NT2/D1 (cell line): Measurements from ENCODE around the gene ZNF366.
A peak's percentile ranks its signal among the peaks of the same experiment; 100 is the strongest.

ENCODE experiments used
- DNase-seq: peaks from one replicate; pipeline ENCODE4 v3.0.0-alpha.2; 2011; ENCODE audit warnings: low read depth, low spot score
- H3K27me3 ChIP-seq: 2 replicates; pipeline ENCODE4 v1.6.0; 2011; ENCODE audit warnings: mild to moderate bottlenecking; ENCODE audit not compliant: insufficient read length, insufficient read depth
- H3K36me3 ChIP-seq: 2 replicates; pipeline ENCODE4 v1.6.1; 2011; ENCODE audit warnings: mild to moderate bottlenecking, low read length, mixed read lengths; ENCODE audit not compliant: insufficient read depth, insufficient read length
- H3K4me1 ChIP-seq: 2 replicates; pipeline ENCODE4 v1.5.1; 2011; ENCODE audit not compliant: insufficient read depth, insufficient read length
- H3K4me3 ChIP-seq: 2 replicates; pipeline ENCODE4 v1.5.1; 2011; ENCODE audit warnings: low read depth; ENCODE audit not compliant: insufficient read length
- H3K9ac ChIP-seq: 2 replicates; pipeline ENCODE4 v1.6.0; 2011; ENCODE audit warnings: low read depth; ENCODE audit not compliant: insufficient read length
- H3K9me3 ChIP-seq: 2 replicates; pipeline ENCODE4 v1.5.1; 2011; ENCODE audit warnings: mild to moderate bottlenecking, low read length; ENCODE audit not compliant: insufficient read depth
- SUZ12 ChIP-seq: IDR thresholded peaks from 2 replicates; pipeline ENCODE4 v1.6.1; 2011; ENCODE audit not compliant: insufficient read length, insufficient read depth; ENCODE audit errors: extremely low read depth
- YY1 ChIP-seq: IDR thresholded peaks from 2 replicates; pipeline ENCODE4 v1.6.1; 2011; ENCODE audit not compliant: insufficient read length, insufficient read depth
- ZNF274 ChIP-seq: IDR thresholded peaks from 2 replicates; pipeline ENCODE4 v1.6.1; 2011; ENCODE audit warnings: mild to moderate bottlenecking, low read depth, low read length

The ZNF366 gene

DNA sequence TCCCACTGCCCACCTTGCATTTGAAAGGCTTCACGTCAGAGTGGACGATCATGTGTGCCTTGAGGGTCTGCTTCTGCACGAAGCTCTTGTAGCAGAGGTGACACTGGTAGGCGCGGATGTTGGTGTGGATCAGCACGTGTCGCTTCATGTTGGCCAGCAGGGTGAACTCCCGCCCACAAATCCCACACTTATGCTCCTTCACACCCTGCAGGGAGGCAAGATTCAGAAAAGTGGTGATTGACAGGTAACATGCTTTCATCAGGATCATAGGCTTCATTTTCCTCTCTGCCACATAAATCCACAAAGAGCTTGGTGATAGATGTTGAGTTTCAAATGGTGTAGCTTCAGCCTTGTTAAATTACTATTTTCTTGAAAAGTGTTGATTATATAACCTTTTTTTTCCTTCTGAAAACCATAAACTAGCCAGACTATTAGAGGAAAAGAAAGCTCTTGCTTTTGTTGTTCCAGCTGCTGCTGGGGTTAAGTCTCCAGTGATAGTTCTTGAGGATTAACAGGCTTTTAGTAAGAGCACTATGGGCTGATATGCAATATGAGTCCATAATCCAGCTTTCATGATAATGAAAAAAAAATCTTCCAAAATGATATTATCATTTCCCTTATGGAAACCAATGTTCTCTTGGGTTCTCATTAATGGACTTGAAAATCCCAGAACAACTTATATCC, 50.7 kb downstream of the ZNF366 start:
- DNase-seq, result no peak
- H3K27me3 ChIP-seq, result no peaks in the 10 kb centered on the region
- H3K9ac ChIP-seq, result no peak overlapping the region
- peaks cover 3% of the 10 kb centered on the region for H3K4me1 ChIP-seq
- H3K9me3 ChIP-seq, result no peaks in the 10 kb centered on the region
- H3K36me3 ChIP-seq, result no peaks in the 10 kb centered on the region
- no peak overlapping the region for H3K4me3 ChIP-seq
- TF ChIP-seq SUZ12 (no peak), ZNF274 (no peak), YY1 (no peak)

DNA sequence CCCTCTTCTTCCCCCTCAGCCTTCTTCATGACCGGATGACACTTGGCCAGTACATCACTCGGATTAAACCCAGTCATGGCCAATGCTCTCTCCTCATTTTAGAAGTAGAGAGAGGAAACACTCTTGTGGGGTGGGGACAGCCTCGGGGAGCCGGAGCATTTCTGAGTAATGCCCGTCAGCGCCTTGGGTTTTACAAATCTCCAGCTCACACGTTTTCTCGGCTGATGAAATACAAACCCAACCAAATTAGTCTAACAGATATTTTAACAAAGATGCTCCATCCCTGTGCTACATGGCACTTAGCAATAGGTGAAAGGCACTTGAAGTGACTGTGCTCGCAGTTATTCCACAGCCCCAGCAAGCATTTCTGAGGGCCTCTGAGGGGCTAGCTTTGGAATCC, 51.7 kb downstream of the ZNF366 start:
- TF ChIP-seq SUZ12 (no peak), ZNF274 (no peak), YY1 (no peak)
- Histone ChIP-seq H3K27me3 (no peaks in the 10 kb centered on the region), H3K9ac (no peak overlapping the region), H3K4me1 (peaks cover 3% of the 10 kb centered on the region), H3K9me3 (no peaks in the 10 kb centered on the region), H3K36me3 (no peaks in the 10 kb centered on the region), H3K4me3 (no peak overlapping the region)
- DNase-seq, result no peak

DNA sequence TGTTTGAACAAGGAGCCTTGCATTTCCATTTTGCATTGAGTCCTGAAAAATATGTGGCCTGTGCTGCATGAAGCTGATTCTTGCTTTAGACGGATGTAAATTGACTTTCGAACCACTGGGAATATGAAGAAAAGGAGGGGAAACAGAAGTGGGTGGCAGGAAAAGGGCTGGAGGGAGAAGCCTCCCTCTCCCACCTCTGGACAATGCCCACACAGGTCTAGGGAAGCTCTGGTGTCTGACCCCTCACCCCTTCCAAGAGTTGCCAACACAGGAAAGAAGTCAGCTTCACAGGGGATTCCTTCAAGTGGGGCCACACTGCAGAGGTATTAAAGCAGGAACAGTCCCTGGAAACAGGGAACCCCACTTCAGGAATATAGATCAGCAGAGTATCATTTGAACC, 52.2 kb downstream of the ZNF366 start:
- DNase-seq, result no peak
- TF ChIP-seq SUZ12 (no peak), YY1 (no peak), ZNF274 (no peak)
- Histone ChIP-seq H3K9ac (no peak overlapping the region), H3K4me1 (peaks cover 3% of the 10 kb centered on the region), H3K36me3 (no peaks in the 10 kb centered on the region), H3K4me3 (no peak overlapping the region), H3K27me3 (no peaks in the 10 kb centered on the region), H3K9me3 (no peaks in the 10 kb centered on the region)

DNA sequence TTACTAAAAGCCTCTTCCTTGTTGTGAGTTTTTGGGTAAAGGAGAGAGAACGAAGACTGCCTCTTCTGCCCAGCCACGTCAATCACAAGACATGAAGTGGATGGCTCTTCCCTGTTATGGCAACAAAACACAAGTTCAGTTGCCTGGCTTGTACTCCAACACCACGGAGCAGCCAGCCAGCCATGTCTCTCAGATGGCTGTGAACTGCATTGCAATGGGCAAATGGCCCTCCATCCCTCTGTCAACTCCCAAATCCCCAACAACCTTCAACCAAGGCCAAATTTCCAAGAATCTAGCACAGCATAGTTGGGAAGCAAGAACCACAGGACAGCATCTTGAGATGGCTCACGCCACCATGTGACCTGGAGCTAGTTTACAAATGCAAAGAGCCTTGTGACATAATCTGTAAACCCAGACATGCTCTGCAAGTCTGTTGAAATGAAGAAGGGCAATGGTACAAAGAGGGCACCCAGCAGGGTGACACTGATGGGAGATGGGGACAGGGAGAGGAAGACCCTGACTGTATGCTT, 53.9 kb downstream of the ZNF366 start:
- no peak overlapping the region for H3K4me3 ChIP-seq
- TF ChIP-seq ZNF274 (no peak), YY1 (no peak), SUZ12 (no peak)
- no peak overlapping the region for H3K9ac ChIP-seq
- no peaks in the 10 kb centered on the region for H3K27me3 ChIP-seq
- DNase-seq, result no peak
- no peaks in the 10 kb centered on the region for H3K36me3 ChIP-seq
- H3K9me3 ChIP-seq, result no peaks in the 10 kb centered on the region
- peaks cover 3% of the 10 kb centered on the region for H3K4me1 ChIP-seq

DNA sequence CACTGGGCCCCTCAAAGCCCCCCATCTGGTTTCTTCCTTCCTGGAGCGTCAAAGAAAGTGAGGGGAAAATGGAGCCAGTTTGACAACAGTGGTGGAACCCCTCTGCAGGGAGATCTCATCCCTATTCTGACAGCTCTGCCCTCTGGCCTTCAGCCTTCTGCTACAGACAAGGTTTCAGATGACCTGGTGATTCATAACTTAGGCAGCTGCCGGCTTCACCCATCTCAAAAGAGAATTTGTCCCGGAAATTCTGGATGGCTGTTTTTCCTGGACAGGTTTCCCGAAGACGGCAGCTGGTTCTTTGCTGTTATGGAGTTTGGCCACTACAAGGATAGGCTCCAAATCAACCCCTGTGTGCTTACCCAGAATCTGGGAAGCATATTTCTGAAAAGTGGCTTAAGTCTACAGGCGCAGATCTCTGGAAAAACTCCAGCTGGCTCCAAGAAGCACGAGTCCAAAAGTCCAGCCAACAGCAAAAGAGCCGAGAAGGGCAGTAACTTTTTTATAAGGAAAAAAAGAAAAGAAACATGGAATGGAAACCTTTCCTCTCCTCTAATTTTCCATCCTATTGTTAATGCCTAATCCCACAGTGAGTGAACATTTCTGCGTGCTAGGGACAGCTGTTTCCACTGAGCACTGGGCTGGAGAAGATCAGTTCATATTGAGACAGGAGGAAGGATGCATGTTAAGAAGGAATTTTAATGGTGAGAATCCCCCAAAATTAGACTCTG, 54.5 kb downstream of the ZNF366 start:
- DNase-seq, result no peak
- TF ChIP-seq SUZ12 (no peak), ZNF274 (no peak), YY1 (no peak)
- no peaks in the 10 kb centered on the region for H3K27me3 ChIP-seq
- no peaks in the 10 kb centered on the region for H3K9me3 ChIP-seq
- no peaks in the 10 kb centered on the region for H3K36me3 ChIP-seq
- no peak overlapping the region for H3K9ac ChIP-seq
- peaks cover 3% of the 10 kb centered on the region for H3K4me1 ChIP-seq
- H3K4me3 ChIP-seq, result no peak overlapping the region

DNA sequence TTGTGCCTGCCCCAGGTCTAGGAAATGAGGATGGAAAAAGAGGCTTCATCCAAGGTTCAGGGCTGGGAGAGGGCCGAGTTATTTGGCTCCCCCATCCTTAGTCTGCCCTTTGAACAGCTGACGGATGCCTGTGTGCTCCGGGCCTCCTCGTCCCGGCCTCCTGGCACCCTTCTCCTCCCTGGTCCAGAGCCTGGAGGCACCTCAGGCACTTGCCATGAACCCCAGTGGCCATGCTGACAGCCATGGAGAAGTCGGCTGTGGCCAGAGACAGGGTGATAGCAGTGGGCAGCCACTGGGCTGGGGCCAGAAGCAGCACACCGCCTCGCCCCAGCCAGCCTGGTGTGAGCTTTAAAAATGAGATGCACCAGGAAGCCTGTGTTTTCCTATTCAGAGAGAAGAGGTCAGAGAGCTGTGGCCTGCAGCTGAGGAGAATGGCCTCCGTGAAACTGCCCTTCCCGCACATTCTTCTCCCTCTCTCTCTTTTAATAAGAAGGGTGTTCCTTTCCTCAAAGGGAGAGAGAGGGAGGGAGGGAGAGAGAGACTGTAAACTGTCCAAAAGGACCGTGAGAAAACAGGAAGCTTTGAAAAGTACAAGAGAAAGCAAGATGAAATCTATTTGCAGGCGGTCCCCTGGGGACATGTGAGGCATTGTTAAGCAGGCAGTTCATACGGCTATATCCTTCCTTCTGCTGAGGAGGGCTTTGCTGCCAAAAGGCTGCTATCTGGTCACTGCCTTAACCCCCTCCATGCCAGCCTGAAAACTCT, 55.3 kb downstream of the ZNF366 start:
- H3K4me1 ChIP-seq, result peaks cover 3% of the 10 kb centered on the region
- H3K4me3 ChIP-seq, result no peak overlapping the region
- H3K27me3 ChIP-seq, result no peaks in the 10 kb centered on the region
- no peak overlapping the region for H3K9ac ChIP-seq
- peak; percentile 16 for DNase-seq
- no peaks in the 10 kb centered on the region for H3K36me3 ChIP-seq
- no peaks in the 10 kb centered on the region for H3K9me3 ChIP-seq
- TF ChIP-seq ZNF274 (no peak), SUZ12 (no peak), YY1 (no peak)

DNA sequence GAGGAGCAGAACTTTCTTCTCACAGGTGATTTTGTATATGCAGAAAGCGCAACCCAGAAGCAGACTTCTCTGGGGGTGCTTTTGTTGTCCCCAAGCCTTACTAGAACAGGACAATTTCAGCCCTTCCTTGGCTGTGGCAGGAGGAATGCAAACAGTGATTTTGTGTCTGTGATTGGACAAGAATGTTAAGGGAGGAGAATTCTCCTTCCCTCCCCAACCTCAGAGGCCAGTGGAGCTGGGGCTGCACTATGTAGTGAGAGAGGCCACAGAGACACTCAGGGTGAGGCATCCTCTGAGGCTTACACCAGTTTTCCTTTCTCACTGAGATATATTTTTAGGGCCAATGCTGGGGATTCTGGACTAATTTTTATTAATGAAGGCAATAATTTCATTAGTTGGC, 58.8 kb downstream of the ZNF366 start:
- Histone ChIP-seq H3K4me1 (peaks cover 3% of the 10 kb centered on the region), H3K9me3 (no peaks in the 10 kb centered on the region), H3K36me3 (no peaks in the 10 kb centered on the region), H3K27me3 (no peaks in the 10 kb centered on the region), H3K4me3 (no peak overlapping the region), H3K9ac (no peak overlapping the region)
- DNase-seq, result no peak
- TF ChIP-seq SUZ12 (no peak), YY1 (no peak), ZNF274 (no peak)
